CD4-positive, alpha-beta T cell treated with Interleukin-12 subunit alpha and Interleukin-12 subunit beta, for 1 hour (primary cell): ENCODE data around the gene ZNF316.

Source experiments
- DNase-seq: peaks from one replicate; pipeline ENCODE4 v3.0.0-alpha.2; 2020

ZNF316 gene

GRCh38 chr7:6636741-6637543 is at the start of gene ZNF316:
ZNF316 (plus strand) TSS chr7:6637318; CDS start chr7:6642410, 5,092 bp downstream.
- DNase-seq: peak; percentile 70

GRCh38 chr7:6588566-6588965 is 48.6 kb upstream of the ZNF316 start:
- DNase-seq: no peak

- no peak for DNase-seq
Observed at GRCh38 chr7:6589151-6589828, 47.8 kb upstream of the ZNF316 start.

GRCh38 chr7:6589829-6590644 is 47.1 kb upstream of the ZNF316 start, which contains the start of gene INTS15:
INTS15 (plus strand) TSS chr7:6590021; CDS start chr7:6590284, 263 bp downstream.
- peak; percentile 87 for DNase-seq

- DNase-seq: no peak
Observed at GRCh38 chr7:6590645-6591110, 46.4 kb upstream of the ZNF316 start.

- no peak for DNase-seq
Observed at GRCh38 chr7:6600093-6600492, 37.0 kb upstream of the ZNF316 start.

- no peak for DNase-seq
Observed at GRCh38 chr7:6604458-6604857, 32.7 kb upstream of the ZNF316 start.

- DNase-seq: no peak
Observed at GRCh38 chr7:6606866-6607583, 30.1 kb upstream of the ZNF316 start.

GRCh38 chr7:6607651-6608051 is 29.5 kb upstream of the ZNF316 start:
- DNase-seq: no peak

GRCh38 chr7:6608081-6608480 is 29.0 kb upstream of the ZNF316 start:
- no peak for DNase-seq

GRCh38 chr7:6608794-6609193 is 28.3 kb upstream of the ZNF316 start:
- DNase-seq: no peak

GRCh38 chr7:6612819-6613218 is 24.3 kb upstream of the ZNF316 start:
- DNase-seq: no peak

GRCh38 chr7:6613706-6614105 is 23.4 kb upstream of the ZNF316 start:
- no peak for DNase-seq

GRCh38 chr7:6614953-6615722 is 22.0 kb upstream of the ZNF316 start, which contains the start of gene ZNF853:
ZNF853 (plus strand) TSS chr7:6615610; CDS start chr7:6616175, 565 bp downstream.
- peak; percentile 22 for DNase-seq

GRCh38 chr7:6615723-6616555 is 21.2 kb upstream of the ZNF316 start:
- DNase-seq: no peak

GRCh38 chr7:6616854-6617643 is 20.1 kb upstream of the ZNF316 start:
- no peak for DNase-seq

GRCh38 chr7:6618621-6619020 is 18.5 kb upstream of the ZNF316 start:
- DNase-seq: no peak

GRCh38 chr7:6619961-6620360 is 17.2 kb upstream of the ZNF316 start:
- DNase-seq: no peak

- peak; percentile 19 for DNase-seq
Observed at GRCh38 chr7:6621195-6622133, 15.7 kb upstream of the ZNF316 start.
